ENCODE data around the gene ZHX3.

ZHX3 gene

DNA sequence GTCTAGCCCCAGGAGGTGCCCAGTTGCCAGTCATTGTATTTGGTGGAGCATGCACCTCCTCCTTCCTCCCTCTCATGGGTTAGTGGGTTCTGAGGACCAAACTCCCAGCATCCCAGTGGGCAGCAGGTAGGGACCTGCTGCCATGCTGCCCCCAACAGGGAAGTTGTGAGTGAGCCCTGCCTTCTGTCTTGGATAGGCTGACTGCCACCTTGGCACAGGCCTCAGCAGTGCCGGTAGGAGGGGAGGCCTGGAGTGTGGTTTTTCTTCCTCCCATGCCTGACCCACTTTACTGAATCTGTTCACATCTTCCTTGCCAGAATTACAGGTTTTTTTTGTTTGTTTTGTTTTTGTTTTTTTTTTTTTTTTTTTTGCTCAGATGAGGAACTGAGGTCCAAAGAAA, 155.6 kb downstream of the ZHX3 start:
- DNase-seq (ENCODE audit: low read depth in 2 of 2, low spot score in 1 of 2) = no peak

DNA sequence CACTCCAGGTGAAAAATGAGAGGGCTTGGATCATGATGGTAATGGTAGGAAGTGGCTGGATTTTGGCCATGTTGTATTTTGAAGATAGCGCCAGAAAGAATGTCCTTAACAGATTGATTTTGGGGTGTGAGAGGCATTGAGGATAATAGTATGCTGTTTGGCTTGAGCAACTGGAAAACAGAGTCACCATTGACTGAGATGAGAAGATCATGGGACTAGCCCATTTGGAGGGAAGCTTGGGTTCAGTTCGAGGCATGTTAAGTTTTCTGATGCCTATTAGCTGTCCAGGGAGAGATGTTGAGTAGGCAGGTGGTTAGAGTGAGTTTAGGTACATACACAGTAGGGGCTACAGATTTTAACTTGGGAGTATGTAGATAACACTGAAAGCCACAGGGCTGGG, 156.8 kb downstream of the ZHX3 start:
- no peak for DNase-seq (ENCODE audit: low read depth in 2 of 2, low spot score in 1 of 2)

GRCh38 chr20:41159547-41159946, 158.0 kb downstream of the ZHX3 start:
- no peak for DNase-seq (ENCODE audit: low read depth in 2 of 2, low spot score in 1 of 2)

DNA sequence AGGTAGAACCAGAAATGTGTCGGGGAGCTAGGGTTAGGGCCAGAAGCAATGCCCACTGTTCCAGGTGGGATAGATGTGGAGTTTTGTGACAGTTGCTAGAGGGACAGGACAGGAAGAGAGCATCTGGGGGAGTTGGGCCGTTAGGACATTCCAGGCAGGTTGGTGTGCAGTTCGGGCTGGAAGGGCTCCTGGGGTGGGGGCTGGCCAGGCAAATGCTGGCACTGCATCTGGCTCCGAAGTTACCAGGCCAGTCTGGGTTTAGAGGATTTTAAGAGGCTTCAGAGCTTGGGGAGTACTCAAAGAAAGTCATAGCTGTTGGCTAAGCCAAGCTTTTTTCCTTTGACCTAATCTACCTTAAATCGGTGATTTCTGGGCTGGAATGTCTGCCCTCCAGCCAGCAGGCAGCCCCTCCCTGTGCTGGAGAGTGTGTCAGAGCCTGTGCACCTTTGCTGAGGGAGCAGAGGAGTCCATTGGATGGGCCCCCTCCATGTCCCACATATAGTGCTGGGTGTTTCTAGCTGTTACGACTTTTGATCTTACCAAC, 159.4 kb downstream of the ZHX3 start:
- DNase-seq (ENCODE audit: low read depth in 2 of 2, low spot score in 1 of 2) = no peak

- no peak for DNase-seq (ENCODE audit: low read depth in 2 of 2, low spot score in 1 of 2)
Measured at GRCh38 chr20:41155261-41155660, 162.3 kb downstream of the ZHX3 start.

GRCh38 chr20:41154436-41155176, 162.9 kb downstream of the ZHX3 start:
- no peak for DNase-seq (ENCODE audit: low read depth in 2 of 2, low spot score in 1 of 2)

DNA sequence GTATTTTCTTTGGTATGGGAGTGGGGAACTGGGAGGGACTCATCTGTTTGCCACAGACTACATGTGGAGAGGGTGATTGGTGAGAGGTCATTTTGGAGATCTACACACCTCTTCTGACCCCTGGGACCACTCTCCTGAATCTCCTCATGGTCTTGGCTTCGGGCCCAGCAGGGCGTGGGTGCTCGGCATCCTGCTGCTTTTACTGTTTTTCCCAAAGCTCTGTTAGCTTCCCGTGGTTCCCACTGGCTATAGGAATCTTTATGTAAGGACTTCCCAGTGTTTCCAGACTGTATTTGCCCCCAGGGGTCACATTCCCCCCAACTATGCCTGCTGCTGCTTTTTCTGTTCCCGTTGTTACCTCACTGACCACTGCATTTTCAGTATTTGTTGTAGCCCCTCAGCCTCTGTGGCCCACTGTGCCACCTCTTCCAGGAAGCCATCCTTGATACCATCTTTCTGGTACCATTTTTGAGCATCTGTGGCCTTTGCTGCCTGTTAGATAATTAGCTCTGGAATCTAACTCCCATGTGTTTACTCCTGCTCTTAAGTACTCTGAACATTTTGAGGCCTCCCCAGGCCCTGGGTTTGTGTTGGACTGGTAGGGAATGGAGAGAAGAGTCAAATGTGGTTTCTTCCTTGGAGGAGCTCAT, 165.3 kb downstream of the ZHX3 start:
- no peak for DNase-seq (ENCODE audit: low read depth in 2 of 2, low spot score in 1 of 2)

DNA sequence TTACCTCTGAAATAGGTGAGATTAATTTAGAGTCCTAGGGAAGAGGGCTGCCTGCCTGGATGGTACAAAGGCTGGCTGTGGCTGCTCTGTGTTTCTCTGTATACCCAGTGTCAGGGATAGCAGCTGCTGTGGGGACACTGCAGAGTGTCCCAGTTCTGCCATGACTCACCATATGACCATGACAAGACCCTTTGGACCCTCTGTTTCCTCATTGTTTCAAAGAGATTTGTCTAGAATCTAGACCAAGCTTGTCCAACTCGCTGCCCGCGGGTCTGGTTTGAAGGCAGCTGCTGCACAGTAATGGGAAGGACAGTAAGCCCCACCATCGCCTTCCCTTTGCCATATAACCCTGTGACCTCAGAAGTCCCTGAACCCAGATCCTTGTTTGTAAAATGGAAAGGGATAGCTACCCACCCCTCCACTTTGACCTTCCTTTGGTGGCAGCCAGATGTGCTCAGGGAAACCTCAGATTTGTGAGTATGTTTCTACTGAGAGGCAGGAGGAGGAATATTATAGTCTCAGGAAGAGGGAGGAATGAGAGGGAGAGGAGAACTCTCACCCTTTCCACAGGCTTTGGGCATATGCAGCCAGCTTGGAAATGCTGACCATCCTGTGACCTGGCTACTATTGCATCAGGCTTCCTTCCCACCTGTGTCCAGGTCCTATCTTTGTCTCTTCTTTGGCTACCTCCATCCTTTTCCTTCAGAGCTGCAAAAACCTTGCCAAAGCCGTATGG, 166.2 kb downstream of the ZHX3 start:
- no peak for DNase-seq (ENCODE audit: low read depth in 2 of 2, low spot score in 1 of 2)

DNA sequence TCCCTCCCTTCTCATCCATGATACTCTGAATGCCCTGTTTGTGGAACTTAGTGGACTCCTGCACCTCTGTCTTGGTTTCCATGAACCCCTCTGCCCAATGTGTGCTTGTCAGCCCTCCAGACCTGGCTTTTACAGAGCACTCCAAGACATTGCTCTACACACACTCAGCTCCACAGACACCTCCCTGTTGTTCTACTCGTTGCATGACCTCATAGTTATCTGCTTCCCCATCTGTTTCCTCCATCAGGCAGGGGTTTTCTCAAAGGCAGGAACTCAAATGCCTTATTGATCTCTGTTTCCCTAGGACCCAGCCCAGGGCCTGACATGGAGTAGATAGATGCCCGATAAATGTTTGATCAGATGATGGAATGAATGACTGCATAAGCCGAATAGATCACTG, 166.9 kb downstream of the ZHX3 start:
- no peak for DNase-seq (ENCODE audit: low read depth in 2 of 2, low spot score in 1 of 2)

- no peak for DNase-seq (ENCODE audit: low read depth in 2 of 2, low spot score in 1 of 2)
Measured at GRCh38 chr20:41148942-41149341, 168.6 kb downstream of the ZHX3 start.

DNA sequence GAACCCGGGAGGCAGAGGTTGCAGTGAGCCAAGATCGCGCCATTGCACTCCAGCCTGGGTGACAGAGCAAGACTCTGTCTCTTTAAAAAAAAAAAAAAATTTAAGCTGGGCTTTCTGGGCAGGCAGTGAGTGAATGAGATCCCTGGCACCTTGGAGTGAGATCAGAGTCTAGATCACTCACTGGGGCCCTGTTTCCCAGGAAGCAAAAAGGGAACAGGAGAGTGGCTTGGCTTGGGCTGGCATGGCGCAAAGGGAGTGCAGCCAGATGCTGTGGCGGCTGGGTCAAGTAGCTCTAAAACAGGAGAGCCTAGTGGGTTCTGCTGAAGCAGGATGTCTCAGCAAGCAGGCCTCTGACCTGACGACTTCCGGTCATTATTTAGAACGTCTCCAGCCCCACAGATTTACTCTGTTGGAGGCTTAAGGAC, 169.8 kb downstream of the ZHX3 start:
- no peak for DNase-seq (ENCODE audit: low read depth in 2 of 2, low spot score in 1 of 2)

DNA sequence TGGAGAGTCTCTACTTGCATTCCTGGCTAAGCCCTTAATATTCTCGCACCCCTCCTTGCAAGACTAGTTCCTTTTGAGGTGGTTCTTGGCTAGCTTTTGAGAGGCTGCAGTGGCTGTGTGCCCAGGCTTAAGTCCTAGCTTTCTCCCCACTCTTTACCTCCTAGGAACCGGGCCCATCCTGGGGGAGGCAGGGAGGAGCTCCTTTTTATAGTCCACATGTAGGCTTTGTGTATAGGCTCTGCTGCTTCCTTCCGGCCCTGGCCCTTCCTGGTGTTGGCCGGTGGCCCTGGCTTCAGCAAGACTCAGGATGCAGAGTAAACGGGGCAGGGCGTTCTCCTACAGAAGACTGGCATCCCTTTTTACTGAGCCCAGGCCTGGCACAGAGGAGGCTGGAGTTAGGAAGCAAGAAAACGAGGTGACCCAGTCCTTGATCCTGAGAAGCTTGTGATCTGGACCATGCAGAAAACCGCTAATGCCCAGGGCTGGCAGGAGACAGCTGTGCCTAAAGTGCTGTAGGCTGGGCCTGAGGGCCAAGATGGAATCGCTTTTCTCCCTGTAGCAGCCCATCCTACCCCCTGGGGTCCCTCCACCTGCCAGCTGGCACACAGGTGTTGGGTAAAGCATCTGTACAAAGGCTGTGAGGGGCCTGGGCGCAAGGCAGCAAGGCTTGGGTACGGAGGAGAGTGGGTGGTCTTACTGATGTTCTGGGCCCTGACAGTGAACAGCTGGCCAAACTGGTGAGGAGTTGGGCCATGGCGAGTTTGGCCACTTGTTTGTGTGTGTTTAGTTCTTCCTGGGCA, 171.5 kb downstream of the ZHX3 start:
- no peak for DNase-seq (ENCODE audit: low read depth in 2 of 2, low spot score in 1 of 2)

GRCh38 chr20:41145317-41145716, 172.2 kb downstream of the ZHX3 start:
- DNase-seq (ENCODE audit: low read depth in 2 of 2, low spot score in 1 of 2) = no peak

GRCh38 chr20:41143354-41143753, 174.2 kb downstream of the ZHX3 start:
- DNase-seq (ENCODE audit: low read depth in 2 of 2, low spot score in 1 of 2) = no peak

GRCh38 chr20:41142919-41143318, 174.6 kb downstream of the ZHX3 start:
- no peak for DNase-seq (ENCODE audit: low read depth in 2 of 2, low spot score in 1 of 2)

- DNase-seq (ENCODE audit: low read depth in 2 of 2, low spot score in 1 of 2) = no peak
Measured at GRCh38 chr20:41142245-41142644, 175.3 kb downstream of the ZHX3 start.

GRCh38 chr20:41141153-41141815, 176.2 kb downstream of the ZHX3 start:
- no peak for DNase-seq (ENCODE audit: low read depth in 2 of 2, low spot score in 1 of 2)

GRCh38 chr20:41140226-41141133, 177.1 kb downstream of the ZHX3 start:
- no peak for DNase-seq (ENCODE audit: low read depth in 2 of 2, low spot score in 1 of 2)

DNA sequence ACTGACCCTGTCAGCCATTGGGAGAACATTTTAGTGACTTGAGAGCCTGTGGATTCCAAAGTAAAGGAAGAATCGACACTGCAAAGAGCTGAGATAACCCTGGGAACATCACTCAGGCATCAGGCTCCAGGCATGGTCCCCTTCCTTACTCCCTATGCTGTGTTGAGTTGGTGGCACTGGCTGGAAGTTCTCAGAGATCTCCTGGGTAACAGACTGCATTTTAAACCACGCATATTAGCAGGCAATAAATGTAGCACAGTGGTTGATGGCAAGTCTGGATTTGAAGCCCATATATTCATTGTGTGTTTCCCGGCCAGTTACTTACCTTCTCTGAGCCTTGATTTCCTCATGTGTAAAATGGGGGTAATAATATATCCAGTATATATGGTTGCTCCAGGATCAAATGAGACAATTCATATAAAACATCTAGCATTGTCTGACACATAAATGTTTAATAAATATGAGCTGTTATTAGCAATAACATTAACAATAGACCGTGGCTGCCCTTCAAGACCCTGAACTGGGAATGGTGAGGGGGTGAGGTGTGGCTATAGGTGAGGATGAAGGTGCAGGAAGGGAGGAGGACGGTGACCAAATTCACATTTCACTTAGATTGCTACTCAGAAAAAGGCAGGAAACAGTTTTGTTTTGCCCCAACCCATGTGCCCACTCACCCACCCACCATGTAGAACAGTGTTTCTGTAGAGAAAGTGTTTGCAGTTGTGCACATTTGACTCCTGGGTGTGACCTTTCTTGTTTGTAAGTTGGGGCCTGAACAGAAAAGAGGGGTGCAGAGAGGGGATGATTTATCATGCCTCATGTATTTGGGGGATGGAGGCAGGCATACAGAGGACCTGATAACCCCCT, 178.1 kb downstream of the ZHX3 start:
- DNase-seq (ENCODE audit: low read depth in 2 of 2, low spot score in 1 of 2) = no peak
